Liver (tissue), 9 donors: ENCODE results near the gene SLBP. TPM values are rescaled to one million over a fixed set of nuclear protein-coding genes. Genes with fewer than 3 reads are reported as not detected.

Source experiments
- DNase-seq: peaks from one replicate; pipeline ENCODE4 v3.0.0-alpha.2; 2017; ENCODE audit warnings: low spot score
- H3K27ac ChIP-seq, 2 donors: one replicate each; pipeline ENCODE4 v1.7.0; 2013; ENCODE audit warnings: inconsistent platforms in 2 of 2, low read length in 2 of 2, control low read depth in 1 of 2, low read depth in 1 of 2, mild to moderate bottlenecking in 1 of 2
- H3K27me3 ChIP-seq, 4 donors: one replicate each; pipeline versions ENCODE4 v1.6.1 to v1.7.0; 2013; ENCODE audit warnings: low read length in 3 of 4, inconsistent platforms in 1 of 4, mild to moderate bottlenecking in 1 of 4, moderate library complexity in 1 of 4; ENCODE audit not compliant: control insufficient read depth in 4 of 4, insufficient read depth in 4 of 4
- H3K36me3 ChIP-seq, 4 donors: one replicate each; pipeline versions ENCODE4 v1.6.1 to v1.7.0; 2013; ENCODE audit warnings: low read length in 3 of 4, mild to moderate bottlenecking in 3 of 4, low read depth in 1 of 4, moderate library complexity in 1 of 4; ENCODE audit not compliant: control insufficient read depth in 4 of 4, insufficient read depth in 3 of 4
- H3K4me1 ChIP-seq, 4 donors: one replicate each; pipeline versions ENCODE4 v1.6.1 to v1.7.0; 2013; ENCODE audit warnings: low read length in 3 of 4, mild to moderate bottlenecking in 3 of 4, moderate library complexity in 1 of 4; ENCODE audit not compliant: control insufficient read depth in 4 of 4, insufficient read depth in 4 of 4
- H3K4me3 ChIP-seq, 3 donors: one replicate each; pipeline versions ENCODE4 v1.6.1 to v1.7.0; 2013; ENCODE audit warnings: low read length in 3 of 3, control low read depth in 1 of 3, low read depth in 1 of 3, mild to moderate bottlenecking in 1 of 3
- H3K9ac ChIP-seq, 2 donors: one replicate each; pipeline ENCODE4 v1.7.0; 2013; ENCODE audit warnings: low read length in 2 of 2, mild to moderate bottlenecking in 2 of 2, moderate library complexity in 2 of 2, control low read depth in 1 of 2, low read depth in 1 of 2
- H3K9me3 ChIP-seq, 4 donors: one replicate each; pipeline versions ENCODE4 v1.6.1 to v1.7.0; 2013; ENCODE audit warnings: low read length in 3 of 4; ENCODE audit not compliant: control insufficient read depth in 4 of 4
- ATF3 ChIP-seq: IDR thresholded peaks from 2 replicates; pipeline ENCODE4 v1.6.1; 2016; ENCODE audit warnings: antibody characterized with exemption
- EGR1 ChIP-seq, 2 donors: IDR thresholded peaks; 2 replicates each; pipeline ENCODE4 v1.6.1; 2016 to 2018; ENCODE audit warnings: antibody characterized with exemption in 2 of 2, low read depth in 2 of 2
- FOXA1 ChIP-seq: IDR thresholded peaks from 2 replicates; pipeline ENCODE4 v1.6.1; 2016; ENCODE audit warnings: antibody characterized with exemption
- FOXA2 ChIP-seq: IDR thresholded peaks from 2 replicates; pipeline ENCODE4 v1.6.1; 2016; ENCODE audit warnings: antibody characterized with exemption
- GABPA ChIP-seq, 2 donors: IDR thresholded peaks in 1 of 2; conservative IDR thresholded peaks in 1 of 2; 2 replicates each; pipeline ENCODE4 v1.6.1; 2016; ENCODE audit warnings: antibody characterized with exemption in 2 of 2, mild to moderate bottlenecking in 1 of 2, moderate library complexity in 1 of 2
- HNF4A ChIP-seq, 2 donors: conservative IDR thresholded peaks; 2 replicates each; pipeline ENCODE4 v1.6.1; 2016; ENCODE audit warnings: antibody characterized with exemption in 2 of 2, mild to moderate bottlenecking in 2 of 2
- HNF4G ChIP-seq: IDR thresholded peaks from 2 replicates; pipeline ENCODE4 v1.6.1; 2016; ENCODE audit warnings: antibody characterized with exemption
- JUND ChIP-seq, 2 donors: IDR thresholded peaks; 2 replicates each; pipeline ENCODE4 v1.6.1; 2016; ENCODE audit warnings: antibody characterized with exemption in 2 of 2
- NR2F2 ChIP-seq: IDR thresholded peaks from 2 replicates; pipeline ENCODE4 v1.6.1; 2016; ENCODE audit warnings: antibody characterized with exemption
- RAD21 ChIP-seq, 2 donors: IDR thresholded peaks; 2 replicates each; pipeline ENCODE4 v1.6.1; 2016; ENCODE audit warnings: antibody characterized with exemption in 2 of 2, mild to moderate bottlenecking in 2 of 2
- RXRA ChIP-seq, 2 donors: IDR thresholded peaks; 2 replicates each; pipeline ENCODE4 v1.6.1; 2017 to 2018; ENCODE audit warnings: antibody characterized with exemption in 2 of 2, mild to moderate bottlenecking in 1 of 2
- SP1 ChIP-seq: IDR thresholded peaks from 2 replicates; pipeline ENCODE4 v1.6.1; 2018; ENCODE audit warnings: antibody characterized with exemption, mild to moderate bottlenecking
- TAF1 ChIP-seq: conservative IDR thresholded peaks from 2 replicates; pipeline ENCODE4 v1.6.1; 2016; ENCODE audit warnings: antibody characterized with exemption, mild to moderate bottlenecking
- YY1 ChIP-seq: IDR thresholded peaks from 2 replicates; pipeline ENCODE4 v1.6.1; 2016; ENCODE audit warnings: antibody characterized with exemption, mild to moderate bottlenecking
- ZBTB33 ChIP-seq: IDR thresholded peaks from 2 replicates; pipeline ENCODE4 v1.6.1; 2016; ENCODE audit warnings: antibody characterized with exemption
- WGBS: extraction: QIAGEN DNeasy Blood & Tissue Kit; methylation state at CpG from one replicate; pipeline ENCODE4 v1.1.7; 2013; 5-methylcytosine and 5-hydroxymethylcytosine counted together
- polyA plus RNA-seq, 2 donors: library from polyadenylated mRNA; stranded (reverse) in 1 of 2; unstranded in 1 of 2; fragments of 200-250 nt in 1 of 2; fragments of >200 nt in 1 of 2; fragmentation: Nextera tagmentation in 1 of 2; extraction: Ambion mirVana in 1 of 2; gene quantifications; one replicate each; pipeline versions ENCODE4 v1.2.1 to v1.2.3, GENCODE V29; 2013 to 2015
- total RNA-seq, 2 donors: library from RNA; depleted of rRNA; stranded (reverse); fragments of >200 nt; gene quantifications; one replicate each; pipeline ENCODE4 v1.2.3, GENCODE V29; 2014
- TF ChIP-seq, protein P1 (sequence below): IDR thresholded peaks from 2 replicates; pipeline ENCODE4 v1.6.1; 2016; ENCODE audit warnings: antibody characterized with exemption, mild to moderate bottlenecking
- donor health status: healthy.
- donor health status: healthy.
- donor health status: healthy.
- donor health status: healthy.
- donor health status: healthy.

Gene SLBP
- total and polyA plus RNA-seq, 4 donors: 14.7 to 64.4 (median 17.4) TPM

DNA sequence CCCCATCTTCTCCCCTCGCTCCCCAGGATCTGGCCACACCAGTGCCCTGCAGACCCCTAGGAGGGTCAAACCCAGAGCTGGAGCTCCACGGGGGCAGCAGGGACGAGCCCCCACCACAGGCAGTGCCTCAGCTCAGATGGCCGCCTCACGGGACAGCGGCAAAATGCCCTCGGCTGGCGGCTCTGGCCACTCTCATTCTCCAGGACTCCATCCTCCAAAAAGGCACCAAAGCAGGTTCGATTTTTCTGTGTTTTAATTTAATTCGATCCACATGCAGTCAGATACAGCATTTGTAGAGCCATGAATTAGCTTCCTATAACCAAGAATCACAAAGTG lies 36.3 kb downstream of the SLBP start:
- H3K9me3 ChIP-seq: no peaks in the 10 kb centered on the region
- H3K4me1 ChIP-seq: no peaks in the 10 kb centered on the region
- no peak overlapping the region for H3K4me3 ChIP-seq
- no peak for DNase-seq
- 88% methylated on average over 10 of the region's 10 CpGs for WGBS
- H3K9ac ChIP-seq: no peak overlapping the region
- TF ChIP-seq RXRA (IDR thresholded peaks at IDR 0.05): no peak
- no peak for TF ChIP-seq FOXA2
- TF ChIP-seq FOXA1: no peak
- TF ChIP-seq ZBTB33: no peak
- no peak for TF ChIP-seq EGR1 (IDR thresholded peaks at IDR 0.05; ENCODE audit: low read depth in 2 of 2)
- TF ChIP-seq, protein P1, sequence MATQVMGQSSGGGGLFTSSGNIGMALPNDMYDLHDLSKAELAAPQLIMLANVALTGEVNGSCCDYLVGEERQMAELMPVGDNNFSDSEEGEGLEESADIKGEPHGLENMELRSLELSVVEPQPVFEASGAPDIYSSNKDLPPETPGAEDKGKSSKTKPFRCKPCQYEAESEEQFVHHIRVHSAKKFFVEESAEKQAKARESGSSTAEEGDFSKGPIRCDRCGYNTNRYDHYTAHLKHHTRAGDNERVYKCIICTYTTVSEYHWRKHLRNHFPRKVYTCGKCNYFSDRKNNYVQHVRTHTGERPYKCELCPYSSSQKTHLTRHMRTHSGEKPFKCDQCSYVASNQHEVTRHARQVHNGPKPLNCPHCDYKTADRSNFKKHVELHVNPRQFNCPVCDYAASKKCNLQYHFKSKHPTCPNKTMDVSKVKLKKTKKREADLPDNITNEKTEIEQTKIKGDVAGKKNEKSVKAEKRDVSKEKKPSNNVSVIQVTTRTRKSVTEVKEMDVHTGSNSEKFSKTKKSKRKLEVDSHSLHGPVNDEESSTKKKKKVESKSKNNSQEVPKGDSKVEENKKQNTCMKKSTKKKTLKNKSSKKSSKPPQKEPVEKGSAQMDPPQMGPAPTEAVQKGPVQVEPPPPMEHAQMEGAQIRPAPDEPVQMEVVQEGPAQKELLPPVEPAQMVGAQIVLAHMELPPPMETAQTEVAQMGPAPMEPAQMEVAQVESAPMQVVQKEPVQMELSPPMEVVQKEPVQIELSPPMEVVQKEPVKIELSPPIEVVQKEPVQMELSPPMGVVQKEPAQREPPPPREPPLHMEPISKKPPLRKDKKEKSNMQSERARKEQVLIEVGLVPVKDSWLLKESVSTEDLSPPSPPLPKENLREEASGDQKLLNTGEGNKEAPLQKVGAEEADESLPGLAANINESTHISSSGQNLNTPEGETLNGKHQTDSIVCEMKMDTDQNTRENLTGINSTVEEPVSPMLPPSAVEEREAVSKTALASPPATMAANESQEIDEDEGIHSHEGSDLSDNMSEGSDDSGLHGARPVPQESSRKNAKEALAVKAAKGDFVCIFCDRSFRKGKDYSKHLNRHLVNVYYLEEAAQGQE: no peak
- TF ChIP-seq SP1: no peak
- no peak for TF ChIP-seq NR2F2
- no peak for TF ChIP-seq GABPA (IDR thresholded peaks at IDR 0.05 in 1 of 2, conservative IDR thresholded peaks at IDR 0.05 in 1 of 2)
- TF ChIP-seq RAD21 (IDR thresholded peaks at IDR 0.05): no peak
- no peak for TF ChIP-seq ATF3
- TF ChIP-seq HNF4G: no peak
- no peak for TF ChIP-seq HNF4A (conservative IDR thresholded peaks at IDR 0.05)
- TF ChIP-seq TAF1: no peak
- no peak for TF ChIP-seq YY1
- no peak for TF ChIP-seq JUND (IDR thresholded peaks at IDR 0.05)
- H3K27ac ChIP-seq: no peak overlapping the region
- H3K36me3 ChIP-seq: no peaks in the 10 kb centered on the region
- no peaks in the 10 kb centered on the region for H3K27me3 ChIP-seq

- no peaks in the 10 kb centered on the region for H3K36me3 ChIP-seq
- no peak overlapping the region for H3K4me3 ChIP-seq
- 89% methylated on average over 19 of the region's 19 CpGs for WGBS
- no peak overlapping the region for H3K9ac ChIP-seq
- TF ChIP-seq SP1 (no peak), YY1 (no peak), RXRA (IDR thresholded peaks at IDR 0.05) (no peak), NR2F2 (no peak), FOXA1 (no peak), HNF4A (conservative IDR thresholded peaks at IDR 0.05) (no peak), FOXA2 (no peak), HNF4G (no peak), EGR1 (IDR thresholded peaks at IDR 0.05; ENCODE audit: low read depth in 2 of 2) (no peak)
- TF ChIP-seq, protein P1: no peak
- no peaks in the 10 kb centered on the region for H3K27me3 ChIP-seq
- no peak overlapping the region for H3K27ac ChIP-seq
- no peaks in the 10 kb centered on the region for H3K9me3 ChIP-seq
- DNase-seq: no peak
- H3K4me1 ChIP-seq: no peaks in the 10 kb centered on the region
These were observed 36.9 kb downstream of the SLBP start for GRCh38 chr4:1675136-1675801.
